ENCODE data around the gene MSH3.

DNA sequence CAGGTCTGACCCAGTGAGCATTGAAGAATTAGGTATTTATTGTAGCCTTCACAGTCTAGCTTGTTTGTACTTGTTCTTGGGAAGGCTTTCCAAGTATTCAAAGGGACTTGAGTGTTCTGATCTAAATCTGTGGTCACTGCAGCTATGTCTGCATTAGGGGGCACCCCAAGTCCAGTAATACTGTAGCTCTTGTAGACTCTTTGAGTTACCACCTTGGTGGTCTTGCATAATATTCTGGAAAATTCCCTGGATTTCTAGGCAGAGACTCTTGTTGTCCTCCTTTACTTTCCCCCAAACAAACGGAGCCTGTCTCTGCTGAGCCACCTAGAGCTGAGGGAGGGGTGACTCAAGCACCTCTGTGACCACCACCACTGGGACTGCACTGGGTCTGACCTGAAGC, 149.9 kb downstream of the MSH3 start:
- TF ChIP-seq FOXM1 (IDR thresholded peaks at IDR 0.05; ENCODE audit: low read depth) (no peak), EP300 (IDR thresholded peaks at IDR 0.05; ENCODE audit: borderline replicate concordance in 1 of 2, low read depth in 1 of 2, low read length in 1 of 2) (no peak), POLR2AphosphoS5 (IDR thresholded peaks at IDR 0.05; ENCODE audit: low read depth, low read length) (no peak), EZH2phosphoT487 (IDR thresholded peaks at IDR 0.05; ENCODE audit: borderline replicate concordance, low read depth) (no peak), TCF12 (IDR thresholded peaks at IDR 0.05) (no peak)
- TF ChIP-seq, protein P1, sequence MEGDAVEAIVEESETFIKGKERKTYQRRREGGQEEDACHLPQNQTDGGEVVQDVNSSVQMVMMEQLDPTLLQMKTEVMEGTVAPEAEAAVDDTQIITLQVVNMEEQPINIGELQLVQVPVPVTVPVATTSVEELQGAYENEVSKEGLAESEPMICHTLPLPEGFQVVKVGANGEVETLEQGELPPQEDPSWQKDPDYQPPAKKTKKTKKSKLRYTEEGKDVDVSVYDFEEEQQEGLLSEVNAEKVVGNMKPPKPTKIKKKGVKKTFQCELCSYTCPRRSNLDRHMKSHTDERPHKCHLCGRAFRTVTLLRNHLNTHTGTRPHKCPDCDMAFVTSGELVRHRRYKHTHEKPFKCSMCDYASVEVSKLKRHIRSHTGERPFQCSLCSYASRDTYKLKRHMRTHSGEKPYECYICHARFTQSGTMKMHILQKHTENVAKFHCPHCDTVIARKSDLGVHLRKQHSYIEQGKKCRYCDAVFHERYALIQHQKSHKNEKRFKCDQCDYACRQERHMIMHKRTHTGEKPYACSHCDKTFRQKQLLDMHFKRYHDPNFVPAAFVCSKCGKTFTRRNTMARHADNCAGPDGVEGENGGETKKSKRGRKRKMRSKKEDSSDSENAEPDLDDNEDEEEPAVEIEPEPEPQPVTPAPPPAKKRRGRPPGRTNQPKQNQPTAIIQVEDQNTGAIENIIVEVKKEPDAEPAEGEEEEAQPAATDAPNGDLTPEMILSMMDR (IDR thresholded peaks at IDR 0.05), result no peak
